ENCODE results near the gene VASH2. TPM values are rescaled to one million over a fixed set of nuclear protein-coding genes. Genes with fewer than 3 reads are reported as not detected.

VASH2 gene
- total and polyA plus RNA-seq, 10 donors, result 0.33 to 2.6 (median 0.95) TPM

DNA sequence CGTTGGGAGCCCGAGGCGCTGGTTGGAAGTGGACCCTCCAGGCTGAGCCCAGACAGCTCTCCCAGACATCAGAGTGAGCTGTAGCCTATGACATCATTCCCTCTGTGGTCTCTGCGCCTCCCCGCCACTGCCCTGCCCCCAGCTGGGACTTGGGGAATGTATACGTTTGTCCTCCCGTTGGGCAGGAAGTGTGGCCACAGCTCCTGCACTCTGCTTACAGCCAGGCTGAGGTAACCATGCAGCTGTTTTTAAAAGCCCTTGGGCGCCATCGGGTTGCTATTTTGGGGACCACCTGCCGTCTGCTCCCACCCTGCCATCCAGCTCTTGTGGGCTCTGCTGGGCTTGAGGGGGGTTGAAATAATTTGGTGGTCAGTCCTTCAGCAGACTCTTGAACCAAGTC is 7.8 kb downstream of the VASH2 start:
- intact Hi-C loops (cut with DNase I; ENCODE audit: low total_unique reads), result no loop called here
- H3K4me3 ChIP-seq, result no peak overlapping the region
- H3K9me3 ChIP-seq, result no peaks in the 10 kb centered on the region
- no peak for TF ChIP-seq POLR2AphosphoS5 (IDR thresholded peaks at IDR 0.05)
- no peak for TF ChIP-seq POLR2A (IDR thresholded peaks at IDR 0.05)
- no peak for TF ChIP-seq CTCF (IDR thresholded peaks at IDR 0.05 in 8 of 11, conservative IDR thresholded peaks at IDR 0.05 in 3 of 11)
- H3K27me3 ChIP-seq (replicated peaks in 1 of 7), result peaks cover 0 to 4% (median 0%) of the 10 kb centered on the region in 7 donors
- no peak overlapping the region for H3K27ac ChIP-seq
- no peak for DNase-seq
- peaks cover 0 to under 1% (median 0%) of the 10 kb centered on the region in 6 donors for H3K4me1 ChIP-seq
- no peaks in the 10 kb centered on the region for H3K36me3 ChIP-seq
- WGBS, 5 donors, result 43 to 82% (median 51%) methylated on average over 3 to 10 of the region's 10 CpGs

GRCh38 chr1:212959266-212960220 is 9.2 kb downstream of the VASH2 start:
- H3K9me3 ChIP-seq, result no peaks in the 10 kb centered on the region
- no peaks in the 10 kb centered on the region for H3K36me3 ChIP-seq
- H3K27ac ChIP-seq, result no peak overlapping the region
- H3K27me3 ChIP-seq (replicated peaks in 1 of 7), result peaks cover 0 to 5% (median 0%) of the 10 kb centered on the region in 7 donors
- TF ChIP-seq POLR2AphosphoS5 (IDR thresholded peaks at IDR 0.05) (no peak), CTCF (IDR thresholded peaks at IDR 0.05 in 8 of 11, conservative IDR thresholded peaks at IDR 0.05 in 3 of 11) (no peak), POLR2A (IDR thresholded peaks at IDR 0.05) (no peak)
- WGBS, 5 donors, result 74 to 81% (median 77%) methylated on average over 17 to 18 of the region's 18 CpGs
- no peaks in the 10 kb centered on the region for H3K4me1 ChIP-seq
- no peak for DNase-seq
- intact Hi-C loops (cut with DNase I; ENCODE audit: low total_unique reads), result no loop called here
- H3K4me3 ChIP-seq, result no peak overlapping the region

GRCh38 chr1:212960932-212961331 is 10.6 kb downstream of the VASH2 start:
- intact Hi-C loops (cut with DNase I; ENCODE audit: low total_unique reads), result no loop called here
- Histone ChIP-seq H3K36me3 (no peaks in the 10 kb centered on the region), H3K4me3 (no peak overlapping the region), H3K27me3 (replicated peaks in 1 of 7) (peaks cover 0 to 10% (median 0%) of the 10 kb centered on the region in 7 donors), H3K4me1 (no peaks in the 10 kb centered on the region), H3K27ac (no peak overlapping the region), H3K9me3 (no peaks in the 10 kb centered on the region)
- no peak for DNase-seq
- 92 to 99% (median 95%) methylated on average over 6 of the region's 6 CpGs for WGBS, 5 donors
- TF ChIP-seq POLR2A (IDR thresholded peaks at IDR 0.05) (no peak), CTCF (IDR thresholded peaks at IDR 0.05 in 8 of 11, conservative IDR thresholded peaks at IDR 0.05 in 3 of 11) (no peak), POLR2AphosphoS5 (IDR thresholded peaks at IDR 0.05) (no peak)

DNA sequence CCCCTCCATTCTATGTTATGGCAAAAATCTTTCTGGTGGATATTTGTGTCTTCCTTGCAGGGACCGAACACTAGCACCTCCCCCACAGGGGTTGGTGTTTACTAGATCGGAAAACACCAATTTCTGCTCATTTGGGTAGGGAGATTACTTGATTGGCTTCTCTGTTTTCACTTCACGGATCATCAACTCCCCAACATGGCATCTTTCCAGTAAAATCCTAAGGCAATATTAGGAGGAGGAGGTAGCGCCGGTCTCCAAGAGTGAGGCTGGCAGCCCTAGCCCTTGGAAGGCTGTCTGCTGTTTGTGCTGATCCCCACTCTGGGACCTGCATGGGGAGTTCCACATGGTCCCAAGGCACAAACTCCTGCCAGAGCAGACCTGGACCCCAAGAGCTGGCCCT is 12.2 kb downstream of the VASH2 start:
- intact Hi-C loops (cut with DNase I; ENCODE audit: low total_unique reads), result no loop called here
- 84 to 96% (median 91%) methylated on average over 5 of the region's 5 CpGs for WGBS, 5 donors

More for the DNA sequence above, 12.2 kb downstream of the VASH2 start:
- no peak for TF ChIP-seq CTCF (IDR thresholded peaks at IDR 0.05 in 8 of 11, conservative IDR thresholded peaks at IDR 0.05 in 3 of 11)
- TF ChIP-seq POLR2AphosphoS5 (IDR thresholded peaks at IDR 0.05), result no peak
- Histone ChIP-seq H3K36me3 (no peaks in the 10 kb centered on the region), H3K27me3 (replicated peaks in 1 of 7) (peaks cover 0 to 11% (median 0%) of the 10 kb centered on the region in 7 donors), H3K4me1 (no peaks in the 10 kb centered on the region), H3K9me3 (no peaks in the 10 kb centered on the region), H3K27ac (no peak overlapping the region), H3K4me3 (no peak overlapping the region)
- no peak for DNase-seq

All from spleen (tissue), 11 donors.